Esophagus mucosa (tissue), 1 donor: Measurements from ENCODE around the gene ZBED5. TPM values are rescaled to one million over a fixed set of nuclear protein-coding genes. Genes with fewer than 3 reads are reported as not detected.

Experiments
- ATAC-seq: fragments of 200-7000 bp; cut with Tn5 transposase; one replicate; pipeline ENCODE4 v1.9.1; 2020
- total RNA-seq: library from RNA; stranded (reverse); gene quantifications from one replicate; pipeline ENCODE4 v1.2.4, GENCODE V29; 2023
- donor health status: DM: yes; HTN: yes; CAD: no.

The ZBED5 gene
- total RNA-seq, 1 donor from 2014 or later: 16.5 TPM

GRCh38 chr11:10878408-10879214 lies 20.8 kb upstream of the ZBED5 start:
- peak; percentile 68 for ATAC-seq

- no peak for ATAC-seq
Observed at GRCh38 chr11:10876158-10876557, 18.3 kb upstream of the ZBED5 start.

- peak; percentile 62 for ATAC-seq
Observed at GRCh38 chr11:10875430-10876021, 17.7 kb upstream of the ZBED5 start.

GRCh38 chr11:10872097-10872496 lies 14.2 kb upstream of the ZBED5 start:
- no peak for ATAC-seq

- ATAC-seq: no peak
Observed at GRCh38 chr11:10868352-10868751, 10.5 kb upstream of the ZBED5 start.

- ATAC-seq: no peak
Observed at GRCh38 chr11:10866893-10867331, 9.1 kb upstream of the ZBED5 start.

GRCh38 chr11:10865837-10866270 lies 8.0 kb upstream of the ZBED5 start:
- ATAC-seq: no peak

- no peak for ATAC-seq
Observed at GRCh38 chr11:10864688-10865087, 6.8 kb upstream of the ZBED5 start.

- ATAC-seq: no peak
Observed at GRCh38 chr11:10862446-10862845, 4.6 kb upstream of the ZBED5 start.

GRCh38 chr11:10861799-10862198 lies 3.9 kb upstream of the ZBED5 start:
- ATAC-seq: no peak

GRCh38 chr11:10861047-10861446 lies 3.2 kb upstream of the ZBED5 start:
- no peak for ATAC-seq

- ATAC-seq: peak; percentile 76
Observed at GRCh38 chr11:10858439-10859325, 829 bp upstream of the ZBED5 start.

- ATAC-seq: no peak
Observed at GRCh38 chr11:10857459-10857708, 469 bp downstream of the ZBED5 start.

GRCh38 chr11:10856689-10857458 lies 979 bp downstream of the ZBED5 start:
- peak; percentile 3 for ATAC-seq

GRCh38 chr11:10855295-10855694 lies 2.6 kb downstream of the ZBED5 start:
- no peak for ATAC-seq

GRCh38 chr11:10847960-10848860 lies 9.6 kb downstream of the ZBED5 start:
- ATAC-seq: no peak

- no peak for ATAC-seq
Observed at GRCh38 chr11:10846660-10847059, 11.2 kb downstream of the ZBED5 start.

- ATAC-seq: no peak
Observed at GRCh38 chr11:10845589-10845988, 12.3 kb downstream of the ZBED5 start.

- no peak for ATAC-seq
Observed at GRCh38 chr11:10844796-10845195, 13.1 kb downstream of the ZBED5 start.

GRCh38 chr11:10844356-10844755 lies 13.5 kb downstream of the ZBED5 start:
- no peak for ATAC-seq

- ATAC-seq: no peak
Observed at GRCh38 chr11:10838881-10839280, 19.0 kb downstream of the ZBED5 start.

- ATAC-seq: no peak
Observed at GRCh38 chr11:10838083-10838482, 19.8 kb downstream of the ZBED5 start.
